K562 (cell line): Measurements from ENCODE around the gene TP63. TPM values are rescaled to one million over a fixed set of nuclear protein-coding genes. Genes with fewer than 3 reads are reported as not detected.

Experiments used
- ATAC-seq: fragments of 200-7000 bp; cut with Tn5 transposase; 3 replicates; pipeline ENCODE4 v1.9.1; 2020; ENCODE audit warnings: moderate library complexity
- BruUV-seq: library from RNA; stranded (reverse); fragments of 400-500 nt; replicated peaks from 2 replicates; lab custom pipeline; 2021; lab: Mats Ljungman, UMichigan
- CTCF ChIA-PET: fragments of 300-600 bp; formaldehyde crosslinking; extraction: SDS; loops from one replicate; lab custom pipeline; 2021; ENCODE audit warnings: low intra/inter-chr PET ratio; lab: Yijun Ruan, JAX
- POLR2A ChIA-PET: fragments of 300-600, 350-650 bp; sonication (Branson Sonifier 250); formaldehyde crosslinking; extraction: SDS; loops from one replicate; lab custom pipeline; 2021; ENCODE audit warnings: antibody characterized with exemption, inconsistent platforms; lab: Yijun Ruan, JAX
- DNase-seq, 4 experiments: peaks; one replicate each; pipeline versions ENCODE4 v3.0.0 to v3.0.0-alpha.2; 2011 to 2018; ENCODE audit warnings: low spot score in 3 of 4, mixed read lengths in 3 of 4; ENCODE audit errors: extremely low read depth in 1 of 4
- FAIRE-seq: peaks from 2 replicates; lab custom pipeline; 2011; peaks lifted over from hg19 to GRCh38; lab: Jason Lieb, UNC
- H2AFZ ChIP-seq: 2 replicates; pipeline ENCODE4 v1.6.0; 2011; ENCODE audit warnings: low read depth, low read length, control low read depth, inconsistent platforms
- H3K27ac ChIP-seq: fragments of 200-600 bp; 3 replicates; pipeline ENCODE4 v1.8.0; 2011; ENCODE audit warnings: low read depth, mild to moderate bottlenecking, control low read depth, inconsistent platforms, low read length, moderate library complexity, mixed read lengths; ENCODE audit errors: extremely low read depth
- H3K27me3 ChIP-seq, 2 experiments: fragments of 300-600 bp in 1 of 2; 2 replicates in 1 of 2; 3 replicates in 1 of 2; pipeline versions ENCODE4 v1.6.0 to v1.8.0; 2011; ENCODE audit warnings: inconsistent platforms in 2 of 2, low read length in 2 of 2, mild to moderate bottlenecking in 1 of 2, mixed read lengths in 1 of 2, moderate library complexity in 1 of 2; ENCODE audit not compliant: control insufficient read depth in 2 of 2, insufficient read depth in 2 of 2
- H3K36me3 ChIP-seq: fragments of 300-600 bp; 3 replicates; pipeline ENCODE4 v1.8.0; 2011; ENCODE audit warnings: mild to moderate bottlenecking, low read length, inconsistent platforms; ENCODE audit not compliant: control insufficient read depth, insufficient read depth
- H3K4me1 ChIP-seq, 2 experiments: fragments of 200-600 bp in 1 of 2; replicated peaks in 1 of 2; 2 replicates in 1 of 2; 3 replicates in 1 of 2; pipeline versions ENCODE4 v1.5.1 to v1.8.0; 2011; ENCODE audit warnings: inconsistent platforms in 2 of 2, low read length in 2 of 2, mild to moderate bottlenecking in 1 of 2, mixed read lengths in 1 of 2, moderate library complexity in 1 of 2; ENCODE audit not compliant: control insufficient read depth in 2 of 2, insufficient read depth in 2 of 2
- H3K4me2 ChIP-seq: 2 replicates; pipeline ENCODE4 v1.6.1; 2011; ENCODE audit warnings: low read length, control low read depth, inconsistent platforms, mixed read lengths; ENCODE audit not compliant: insufficient read depth
- H3K4me3 ChIP-seq: fragments of 200-600 bp; sonication (generic), shearing (Covaris generic); 2 replicates; pipeline ENCODE4 v1.5.1; 2016; ENCODE audit warnings: control low read depth, inconsistent platforms
- H3K79me2 ChIP-seq: fragments of 200-600 bp; 3 replicates; pipeline ENCODE4 v1.8.0; 2011; ENCODE audit warnings: low read length, inconsistent platforms; ENCODE audit not compliant: control insufficient read depth, insufficient read depth
- H3K9ac ChIP-seq, 2 experiments: 2 replicates each; pipeline versions ENCODE4 v1.6.0 to v1.6.1; 2011; ENCODE audit warnings: low read depth in 2 of 2, low read length in 2 of 2, control low read depth in 1 of 2, inconsistent platforms in 1 of 2, mild to moderate bottlenecking in 1 of 2, mixed read lengths in 1 of 2; ENCODE audit not compliant: insufficient read depth in 1 of 2
- H3K9me1 ChIP-seq: one replicate; pipeline ENCODE4 v1.6.0; 2011; ENCODE audit warnings: inconsistent platforms, mild to moderate bottlenecking, low read length, moderate library complexity; ENCODE audit not compliant: control insufficient read depth, insufficient read depth
- H3K9me3 ChIP-seq: replicated peaks from 2 replicates; pipeline ENCODE4 v1.5.1; 2011; ENCODE audit warnings: low read depth, low read length, inconsistent platforms; ENCODE audit not compliant: control insufficient read depth, insufficient read depth
- H4K20me1 ChIP-seq: replicated peaks from 2 replicates; pipeline ENCODE4 v1.6.1; 2011; ENCODE audit warnings: low read length, inconsistent platforms, mixed read lengths; ENCODE audit not compliant: control insufficient read depth, insufficient read depth
- ATF7 ChIP-seq: fragments of 450-650 bp; IDR thresholded peaks from 2 replicates; pipeline ENCODE4 v1.7.1; 2014; ENCODE audit warnings: mild to moderate bottlenecking, moderate library complexity
- BDP1 ChIP-seq: IDR thresholded peaks from 3 replicates; pipeline ENCODE4 v1.6.1; 2011; ENCODE audit not compliant: insufficient read length, insufficient read depth
- ELF4 ChIP-seq: fragments of 450-650 bp; formaldehyde crosslinking; IDR thresholded peaks from 2 replicates; pipeline ENCODE4 v1.4.0; 2022; ENCODE audit warnings: missing genetic modification characterization
- ESRRA ChIP-seq: fragments of 450-650 bp; IDR thresholded peaks from 2 replicates; pipeline ENCODE4 v1.6.1; 2014; ENCODE audit warnings: low read depth, mild to moderate bottlenecking, moderate library complexity, borderline replicate concordance
- FOXP1 ChIP-seq: sonication (generic); formaldehyde crosslinking; IDR thresholded peaks from 2 replicates; pipeline ENCODE4 v1.8.0; 2022; ENCODE audit warnings: mild to moderate bottlenecking, missing genetic modification reagents
- HCFC1 ChIP-seq: IDR thresholded peaks from 2 replicates; pipeline ENCODE4 v1.6.1; 2012; ENCODE audit warnings: low read depth, low read length, improper control_type of control experiment
- HNRNPL ChIP-seq: fragments of 200-400 bp; formaldehyde crosslinking; IDR thresholded peaks from 2 replicates; pipeline ENCODE4 v1.6.1; 2017; ENCODE audit warnings: low read depth, mild to moderate bottlenecking, low read length
- ILF3 ChIP-seq: fragments of 450-650 bp; IDR thresholded peaks from 2 replicates; pipeline ENCODE4 v1.6.1; 2018; ENCODE audit warnings: antibody characterized with exemption, mild to moderate bottlenecking, moderate library complexity, borderline replicate concordance
- MAFK ChIP-seq: IDR thresholded peaks from 2 replicates; pipeline ENCODE4 v1.6.1; 2011; ENCODE audit warnings: low read length, improper control_type of control experiment
- PRPF4 ChIP-seq: fragments of 200-400 bp; formaldehyde crosslinking; IDR thresholded peaks from one replicate; pipeline ENCODE4 v1.6.1; 2017; ENCODE audit warnings: low read length, low read depth, mild to moderate bottlenecking; ENCODE audit not compliant: insufficient read depth, poor library complexity, severe bottlenecking
- RBM39 ChIP-seq: fragments of 200-400 bp; formaldehyde crosslinking; optimal IDR thresholded peaks from 2 replicates; pipeline ENCODE3; 2018; ENCODE audit warnings: low read depth, low read length
- STAG1 ChIP-seq: sonication (generic); formaldehyde crosslinking; IDR thresholded peaks from 2 replicates; pipeline ENCODE4 v1.5.0; 2020; ENCODE audit warnings: missing genetic modification reagents, borderline replicate concordance
- ZSCAN29 ChIP-seq: fragments of 450-650 bp; IDR thresholded peaks from 2 replicates; pipeline ENCODE4 v1.6.1; 2017
- WGBS: fragments of 100-300 bp; shearing (Covaris generic); methylation state at CpG from one replicate; pipeline ENCODE4 v1.1.6; 2016; ENCODE audit warnings: low coverage, mixed read lengths; ENCODE audit not compliant: insufficient coverage; ENCODE audit errors: missing lambda C conversion rate; 5-methylcytosine and 5-hydroxymethylcytosine counted together
- in situ Hi-C: fragments of 300-500 bp; cut with MboI; formaldehyde crosslinking; loops from 4 replicates; pipeline ENCODE4 v1.15.0; 2018; ENCODE audit warnings: inconsistent platforms, mixed read lengths
- intact Hi-C: fragments of 100-400 bp; cut with micrococcal nuclease; formaldehyde crosslinking; loops from 2 replicates; pipeline ENCODE4 v1.14.2; 2022
- polyA plus RNA-seq, 8 experiments: library from polyadenylated mRNA; depleted of rRNA in 4 of 8; stranded (reverse) in 5 of 8; unstranded in 3 of 8; fragments of >200 nt; fragmentation: Nextera tagmentation in 2 of 8; fragmentation: Illumina TruSeq in 1 of 8; extraction: Ambion mirVana in 2 of 8; extraction: Trizol in 1 of 8; gene quantifications; 2 replicates each; pipeline versions ENCODE4 v1.2.1 to v1.2.3, GENCODE V29; 2011 to 2014; ENCODE audit warnings: inconsistent platforms in 1 of 8, missing spikeins in 1 of 8
- total RNA-seq, 7 experiments: library from RNA; depleted of rRNA in 6 of 7; stranded (reverse); fragments of >200 nt in 6 of 7; fragmentation: Illumina TruSeq in 2 of 7; extraction: Trizol in 2 of 7; gene quantifications; 2 replicates each; pipeline versions ENCODE4 v1.2.1 to v1.2.3, GENCODE V29; 2011 to 2021; ENCODE audit warnings: low replicate concordance in 1 of 7
- TF ChIP-seq, protein P1 (sequence below): fragments of 450-650 bp; formaldehyde crosslinking; IDR thresholded peaks from 2 replicates; pipeline ENCODE4 v1.4.0; 2022; ENCODE audit warnings: missing genetic modification characterization
- TF ChIP-seq, protein P2 (sequence below), 3 experiments: fragments of 200-800 bp in 1 of 3; fragments of 250-450 bp in 1 of 3; fragments of 450-650 bp in 1 of 3; sonication (Bioruptor Pico) in 1 of 3; sonication (Bioruptor generic) in 1 of 3; formaldehyde crosslinking in 1 of 3; IDR thresholded peaks; 2 replicates each; pipeline versions ENCODE4 v1.6.1 to v1.8.0; 2016 to 2022; ENCODE audit warnings: mild to moderate bottlenecking in 2 of 3, missing genetic modification characterization in 2 of 3, missing compliant biosample characterization in 1 of 3, moderate library complexity in 1 of 3
- TF ChIP-seq, protein P3 (sequence below): sonication (generic); formaldehyde crosslinking; IDR thresholded peaks from 2 replicates; pipeline ENCODE4 v1.8.0; 2023; ENCODE audit warnings: mild to moderate bottlenecking, missing genetic modification reagents

The TP63 gene
- total and polyA plus RNA-seq, 9 of the 15 experiments (the other 6 are each of a cell fraction or from before 2014, with no cell fraction given), result 0.32 to 1.4 (median 0.50) TPM

DNA sequence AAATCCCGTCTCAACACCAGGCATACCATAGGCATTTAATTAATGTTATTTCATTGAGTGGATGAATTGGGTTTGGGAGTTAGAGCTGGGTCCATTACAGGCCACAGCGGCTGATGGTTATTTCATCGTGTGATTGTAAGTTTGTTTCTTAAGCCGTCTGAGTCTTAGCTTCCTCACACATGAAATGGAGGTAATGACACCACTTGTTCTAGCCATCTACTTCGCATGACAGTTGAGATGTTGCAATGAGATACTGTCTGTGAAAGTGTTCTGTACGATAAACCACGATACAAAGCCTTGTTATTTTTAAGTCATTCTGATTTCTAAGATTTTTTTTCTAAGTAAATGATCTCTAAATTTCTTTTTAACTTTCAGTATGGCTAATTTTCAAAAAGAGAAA, 8.6 kb upstream of the TP63 start (continued):
- TF ChIP-seq PRPF4 (no peak), ELF4 (CRISPR knock-in tag) (no peak)
- TF ChIP-seq, protein P1, sequence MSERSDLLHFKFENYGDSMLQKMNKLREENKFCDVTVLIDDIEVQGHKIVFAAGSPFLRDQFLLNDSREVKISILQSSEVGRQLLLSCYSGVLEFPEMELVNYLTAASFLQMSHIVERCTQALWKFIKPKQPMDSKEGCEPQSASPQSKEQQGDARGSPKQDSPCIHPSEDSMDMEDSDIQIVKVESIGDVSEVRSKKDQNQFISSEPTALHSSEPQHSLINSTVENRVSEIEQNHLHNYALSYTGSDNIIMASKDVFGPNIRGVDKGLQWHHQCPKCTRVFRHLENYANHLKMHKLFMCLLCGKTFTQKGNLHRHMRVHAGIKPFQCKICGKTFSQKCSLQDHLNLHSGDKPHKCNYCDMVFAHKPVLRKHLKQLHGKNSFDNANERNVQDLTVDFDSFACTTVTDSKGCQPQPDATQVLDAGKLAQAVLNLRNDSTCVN (CRISPR knock-in tag), result no peak
- TF ChIP-seq, protein P2, sequence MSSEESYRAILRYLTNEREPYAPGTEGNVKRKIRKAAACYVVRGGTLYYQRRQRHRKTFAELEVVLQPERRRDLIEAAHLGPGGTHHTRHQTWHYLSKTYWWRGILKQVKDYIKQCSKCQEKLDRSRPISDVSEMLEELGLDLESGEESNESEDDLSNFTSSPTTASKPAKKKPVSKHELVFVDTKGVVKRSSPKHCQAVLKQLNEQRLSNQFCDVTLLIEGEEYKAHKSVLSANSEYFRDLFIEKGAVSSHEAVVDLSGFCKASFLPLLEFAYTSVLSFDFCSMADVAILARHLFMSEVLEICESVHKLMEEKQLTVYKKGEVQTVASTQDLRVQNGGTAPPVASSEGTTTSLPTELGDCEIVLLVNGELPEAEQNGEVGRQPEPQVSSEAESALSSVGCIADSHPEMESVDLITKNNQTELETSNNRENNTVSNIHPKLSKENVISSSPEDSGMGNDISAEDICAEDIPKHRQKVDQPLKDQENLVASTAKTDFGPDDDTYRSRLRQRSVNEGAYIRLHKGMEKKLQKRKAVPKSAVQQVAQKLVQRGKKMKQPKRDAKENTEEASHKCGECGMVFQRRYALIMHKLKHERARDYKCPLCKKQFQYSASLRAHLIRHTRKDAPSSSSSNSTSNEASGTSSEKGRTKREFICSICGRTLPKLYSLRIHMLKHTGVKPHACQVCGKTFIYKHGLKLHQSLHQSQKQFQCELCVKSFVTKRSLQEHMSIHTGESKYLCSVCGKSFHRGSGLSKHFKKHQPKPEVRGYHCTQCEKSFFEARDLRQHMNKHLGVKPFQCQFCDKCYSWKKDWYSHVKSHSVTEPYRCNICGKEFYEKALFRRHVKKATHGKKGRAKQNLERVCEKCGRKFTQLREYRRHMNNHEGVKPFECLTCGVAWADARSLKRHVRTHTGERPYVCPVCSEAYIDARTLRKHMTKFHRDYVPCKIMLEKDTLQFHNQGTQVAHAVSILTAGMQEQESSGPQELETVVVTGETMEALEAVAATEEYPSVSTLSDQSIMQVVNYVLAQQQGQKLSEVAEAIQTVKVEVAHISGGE (CRISPR knock-in tag; IDR thresholded peaks at IDR 0.05), result no peak
- TF ChIP-seq, all 486 proteins: peak for 0

DNA sequence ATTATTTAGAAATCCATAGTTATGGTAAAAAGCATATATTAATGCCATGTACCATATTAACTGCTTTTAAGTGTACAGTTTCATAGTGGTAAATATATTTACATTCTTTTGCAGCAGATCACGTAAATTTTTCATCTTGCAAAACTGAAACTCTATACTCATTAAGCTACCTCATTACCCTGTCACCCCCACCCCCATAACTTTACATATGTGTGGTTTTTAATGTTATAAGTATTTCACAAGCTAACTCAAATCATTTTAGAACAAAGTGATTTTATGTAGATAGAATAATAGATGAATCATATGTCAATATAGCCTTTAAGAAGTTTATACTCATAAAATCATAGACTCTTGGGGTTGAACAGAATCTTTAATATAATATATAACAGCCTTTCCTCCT, 7.1 kb upstream of the TP63 start:
- CTCF ChIA-PET, result no interaction called here
- TF ChIP-seq BDP1 (no peak), FOXP1 (no peak), ATF7 (no peak), HNRNPL (no peak), STAG1 (CRISPR knock-in tag) (no peak), HCFC1 (no peak), ESRRA (no peak), ILF3 (no peak), ZSCAN29 (no peak), MAFK (no peak), RBM39 (no peak)
- TF ChIP-seq, protein P3, sequence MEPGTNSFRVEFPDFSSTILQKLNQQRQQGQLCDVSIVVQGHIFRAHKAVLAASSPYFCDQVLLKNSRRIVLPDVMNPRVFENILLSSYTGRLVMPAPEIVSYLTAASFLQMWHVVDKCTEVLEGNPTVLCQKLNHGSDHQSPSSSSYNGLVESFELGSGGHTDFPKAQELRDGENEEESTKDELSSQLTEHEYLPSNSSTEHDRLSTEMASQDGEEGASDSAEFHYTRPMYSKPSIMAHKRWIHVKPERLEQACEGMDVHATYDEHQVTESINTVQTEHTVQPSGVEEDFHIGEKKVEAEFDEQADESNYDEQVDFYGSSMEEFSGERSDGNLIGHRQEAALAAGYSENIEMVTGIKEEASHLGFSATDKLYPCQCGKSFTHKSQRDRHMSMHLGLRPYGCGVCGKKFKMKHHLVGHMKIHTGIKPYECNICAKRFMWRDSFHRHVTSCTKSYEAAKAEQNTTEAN, result no peak

More for the DNA sequence above, 7.1 kb upstream of the TP63 start:
- ATAC-seq, result no peak
- no peak for FAIRE-seq
- BruUV-seq, result no TSS peak
- no peak overlapping the region for H3K9ac ChIP-seq
- POLR2A ChIA-PET, result no interaction called here
- WGBS, result 0% methylated on average over 1 of the region's 1 CpG
- no peaks in the 10 kb centered on the region for H3K36me3 ChIP-seq
- no peak overlapping the region for H3K4me3 ChIP-seq
- no peaks in the 10 kb centered on the region for H3K27me3 ChIP-seq
- H3K9me3 ChIP-seq, result 0 out of 2 replicates have a peak, but pooled peaks cover 1% of the 10 kb centered on the region
- no peak overlapping the region for H3K4me2 ChIP-seq
- intact Hi-C loops, result no loop called here
- H3K4me1 ChIP-seq, result no peaks in the 10 kb centered on the region
- in situ Hi-C loops, result no loop called here
- H3K79me2 ChIP-seq, result no peaks in the 10 kb centered on the region
- H4K20me1 ChIP-seq, result no peaks in the 10 kb centered on the region
- H3K27ac ChIP-seq, result no peak overlapping the region
- no peaks in the 10 kb centered on the region for H3K9me1 ChIP-seq
- no peak overlapping the region for H2AFZ ChIP-seq
- no peak for DNase-seq
